ENCODE results near the gene WDR62.
A peak's percentile ranks its signal among the peaks of the same experiment; 100 is the strongest.

Gene WDR62

GRCh38 chr19:36103842-36104552 lies 49.3 kb downstream of the WDR62 start:
- Histone ChIP-seq H3K27me3 (ENCODE audit: control insufficient read depth, insufficient read depth, low read length) (no peaks in the 10 kb centered on the region), H3K4me3 (ENCODE audit: low read length) (no peak overlapping the region), H3K9me3 (replicated peaks; ENCODE audit: low read length) (no peaks in the 10 kb centered on the region), H3K36me3 (ENCODE audit: insufficient read depth, low read length) (peaks cover 27% of the 10 kb centered on the region), H3K4me1 (ENCODE audit: control insufficient read depth, insufficient read depth, low read length) (no peaks in the 10 kb centered on the region), H3K4me2 (ENCODE audit: low read length) (no peak overlapping the region), H3K9ac (ENCODE audit: low read depth, low read length) (no peak overlapping the region)

DNA sequence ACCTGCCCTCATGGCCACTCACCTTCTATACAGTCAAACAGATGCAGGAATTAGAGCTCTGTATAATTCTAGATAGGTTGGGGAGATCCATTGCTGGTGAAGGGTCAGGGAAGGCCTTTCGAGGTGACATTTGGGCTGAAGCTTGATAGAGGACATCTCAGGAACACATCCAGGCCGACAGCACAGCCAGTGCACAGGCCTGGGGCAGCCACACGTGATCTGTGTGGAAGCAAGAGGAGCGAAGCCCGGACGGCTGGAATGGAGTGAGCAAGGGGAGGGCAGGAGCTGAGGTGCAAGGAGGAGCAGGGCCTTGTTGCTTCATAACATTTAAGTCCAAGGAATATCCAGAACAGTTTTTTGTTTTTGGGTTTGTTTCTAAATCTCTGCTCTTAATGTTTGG lies 51.7 kb downstream of the WDR62 start:
- no peaks in the 10 kb centered on the region for H3K9me3 ChIP-seq (replicated peaks; ENCODE audit: low read length)
- H3K27me3 ChIP-seq (ENCODE audit: control insufficient read depth, insufficient read depth, low read length): no peaks in the 10 kb centered on the region
- peaks cover 27% of the 10 kb centered on the region for H3K36me3 ChIP-seq (ENCODE audit: insufficient read depth, low read length)
- no peak overlapping the region for H3K4me3 ChIP-seq (ENCODE audit: low read length)
- no peak overlapping the region for H3K9ac ChIP-seq (ENCODE audit: low read depth, low read length)
- H3K4me1 ChIP-seq (ENCODE audit: control insufficient read depth, insufficient read depth, low read length): peaks cover under 1% of the 10 kb centered on the region
- no peak overlapping the region for H3K4me2 ChIP-seq (ENCODE audit: low read length)

- no peak overlapping the region for H3K4me3 ChIP-seq (ENCODE audit: low read length)
- H3K9ac ChIP-seq (ENCODE audit: low read depth, low read length): no peak overlapping the region
- no peaks in the 10 kb centered on the region for H3K27me3 ChIP-seq (ENCODE audit: control insufficient read depth, insufficient read depth, low read length)
- peaks cover 5% of the 10 kb centered on the region for H3K4me1 ChIP-seq (ENCODE audit: control insufficient read depth, insufficient read depth, low read length)
- peaks cover 27% of the 10 kb centered on the region for H3K36me3 ChIP-seq (ENCODE audit: insufficient read depth, low read length)
- H3K4me2 ChIP-seq (ENCODE audit: low read length): no peak overlapping the region
- H3K9me3 ChIP-seq (replicated peaks; ENCODE audit: low read length): no peaks in the 10 kb centered on the region
These were observed 52.3 kb downstream of the WDR62 start for GRCh38 chr19:36106991-36107390.

- Histone ChIP-seq H3K4me1 (ENCODE audit: control insufficient read depth, insufficient read depth, low read length) (peaks cover 11% of the 10 kb centered on the region), H3K9me3 (replicated peaks; ENCODE audit: low read length) (no peaks in the 10 kb centered on the region), H3K4me2 (ENCODE audit: low read length) (no peak overlapping the region), H3K9ac (ENCODE audit: low read depth, low read length) (no peak overlapping the region), H3K27me3 (ENCODE audit: control insufficient read depth, insufficient read depth, low read length) (no peaks in the 10 kb centered on the region), H3K4me3 (ENCODE audit: low read length) (no peak overlapping the region), H3K36me3 (ENCODE audit: insufficient read depth, low read length) (peaks cover 28% of the 10 kb centered on the region)
These were observed 54.0 kb downstream of the WDR62 start for GRCh38 chr19:36108684-36109083.

DNA sequence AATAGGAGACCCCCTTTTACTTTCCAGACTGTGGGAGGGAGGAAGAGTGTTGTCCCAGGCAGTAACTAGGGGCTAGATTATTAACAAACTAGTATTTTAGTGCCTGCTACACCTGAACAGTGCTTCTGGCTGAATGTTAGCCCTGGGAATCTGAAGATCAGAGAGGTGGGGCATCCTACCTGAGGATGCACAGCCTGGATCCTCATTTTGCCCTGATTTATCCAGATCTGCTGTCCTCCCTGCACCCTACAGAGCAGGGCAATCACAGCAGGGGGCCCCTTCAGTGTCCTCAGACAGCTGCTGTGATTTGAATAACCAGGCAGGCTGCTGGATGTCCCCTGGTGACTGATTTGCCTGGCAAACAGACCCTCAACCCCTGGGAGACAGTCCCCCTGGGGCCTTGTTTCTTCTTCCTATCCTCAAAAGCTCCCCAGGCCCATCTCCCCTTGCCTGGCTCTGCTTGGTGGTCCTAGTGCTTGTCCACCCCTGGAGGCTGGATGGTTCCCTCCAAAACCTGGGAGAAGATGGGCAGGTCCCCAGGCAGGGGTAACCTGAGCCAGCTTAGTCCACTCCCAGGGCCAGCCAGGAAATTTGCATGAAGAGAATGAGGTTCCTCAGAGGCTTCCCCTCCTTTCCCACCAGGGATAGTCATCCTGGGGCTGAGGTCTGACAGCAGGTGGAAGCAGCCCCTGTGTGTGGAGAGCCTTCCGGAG lies 55.9 kb downstream of the WDR62 start, which contains the start of gene OVOL3:
Gene OVOL3 (plus strand): TSS at position 657 of the 713 bp plus-strand sequence. CDS start 60 bp downstream, outside the sequence.
- Histone ChIP-seq H3K9me3 (replicated peaks; ENCODE audit: low read length) (no peaks in the 10 kb centered on the region), H3K4me1 (ENCODE audit: control insufficient read depth, insufficient read depth, low read length) (peaks cover 16% of the 10 kb centered on the region), H3K9ac (ENCODE audit: low read depth, low read length) (no peak within 1 kb of the TSS), H3K27me3 (ENCODE audit: control insufficient read depth, insufficient read depth, low read length) (no peaks in the 10 kb centered on the region), H3K36me3 (ENCODE audit: insufficient read depth, low read length) (peaks cover 16% of the 10 kb centered on the region), H3K4me2 (ENCODE audit: low read length) (no peak within 1 kb of the TSS), H3K4me3 (ENCODE audit: low read length) (no peak within 1 kb of the TSS)

GRCh38 chr19:36111200-36111539 lies 56.5 kb downstream of the WDR62 start:
- Histone ChIP-seq H3K36me3 (ENCODE audit: insufficient read depth, low read length) (peaks cover 16% of the 10 kb centered on the region), H3K4me2 (ENCODE audit: low read length) (no peak overlapping the region), H3K9me3 (replicated peaks; ENCODE audit: low read length) (no peaks in the 10 kb centered on the region), H3K4me1 (ENCODE audit: control insufficient read depth, insufficient read depth, low read length) (peaks cover 19% of the 10 kb centered on the region), H3K27me3 (ENCODE audit: control insufficient read depth, insufficient read depth, low read length) (no peaks in the 10 kb centered on the region), H3K4me3 (ENCODE audit: low read length) (no peak overlapping the region), H3K9ac (ENCODE audit: low read depth, low read length) (no peak overlapping the region)

GRCh38 chr19:36112678-36113077 lies 58.0 kb downstream of the WDR62 start:
- H3K9me3 ChIP-seq (replicated peaks; ENCODE audit: low read length): no peaks in the 10 kb centered on the region
- no peak overlapping the region for H3K4me2 ChIP-seq (ENCODE audit: low read length)
- H3K4me1 ChIP-seq (ENCODE audit: control insufficient read depth, insufficient read depth, low read length): peaks cover 25% of the 10 kb centered on the region
- no peaks in the 10 kb centered on the region for H3K27me3 ChIP-seq (ENCODE audit: control insufficient read depth, insufficient read depth, low read length)
- no peak overlapping the region for H3K9ac ChIP-seq (ENCODE audit: low read depth, low read length)
- no peak overlapping the region for H3K4me3 ChIP-seq (ENCODE audit: low read length)
- H3K36me3 ChIP-seq (ENCODE audit: insufficient read depth, low read length): peaks cover 21% of the 10 kb centered on the region

GRCh38 chr19:36113425-36113824 lies 58.7 kb downstream of the WDR62 start:
- H3K4me2 ChIP-seq (ENCODE audit: low read length): peak overlapping the region; percentile 96
- no peaks in the 10 kb centered on the region for H3K9me3 ChIP-seq (replicated peaks; ENCODE audit: low read length)
- peaks cover 27% of the 10 kb centered on the region for H3K36me3 ChIP-seq (ENCODE audit: insufficient read depth, low read length)
- peaks cover 25% of the 10 kb centered on the region for H3K4me1 ChIP-seq (ENCODE audit: control insufficient read depth, insufficient read depth, low read length)
- H3K4me3 ChIP-seq (ENCODE audit: low read length): peak overlapping the region; percentile 84
- H3K9ac ChIP-seq (ENCODE audit: low read depth, low read length): peak overlapping the region; percentile 86
- no peaks in the 10 kb centered on the region for H3K27me3 ChIP-seq (ENCODE audit: control insufficient read depth, insufficient read depth, low read length)

DNA sequence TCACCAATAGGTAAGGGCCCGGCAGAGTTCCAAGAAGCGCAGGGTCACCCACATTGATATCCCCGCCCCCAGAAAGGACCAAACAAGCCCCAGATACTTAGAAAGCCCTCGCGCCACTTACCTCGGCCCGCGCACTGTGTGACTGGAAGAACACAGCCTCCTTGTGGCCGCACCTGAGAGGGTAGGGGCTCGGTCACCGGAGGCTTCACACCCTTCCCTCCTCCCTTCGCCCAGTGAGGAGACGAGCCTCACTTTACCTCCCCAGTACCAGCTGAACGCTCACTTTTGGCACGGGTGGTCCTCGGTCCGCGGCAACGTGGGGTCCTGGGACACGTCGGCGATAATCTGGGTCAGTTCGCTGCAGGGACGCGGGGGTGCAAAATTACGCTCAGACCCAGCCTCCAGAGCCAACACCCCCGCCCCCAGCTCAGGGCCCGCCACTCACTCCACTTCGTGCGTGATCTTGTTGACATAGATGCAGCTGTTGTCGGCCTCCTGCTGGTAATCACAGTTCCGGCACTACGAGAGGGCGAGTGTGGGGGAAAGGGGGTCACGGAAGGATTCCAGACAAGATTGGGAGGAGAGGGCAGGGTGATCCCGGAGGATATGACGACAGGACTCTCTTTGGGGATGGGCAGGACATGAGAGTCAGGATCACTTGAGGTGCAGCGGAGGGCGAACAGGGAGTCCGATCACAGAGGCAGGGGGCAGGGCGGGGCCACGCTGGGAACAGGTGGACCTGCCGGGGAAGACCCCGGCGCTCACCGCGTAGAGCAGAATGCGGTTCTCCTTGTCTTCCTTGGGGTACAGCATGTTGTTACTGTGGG lies 59.4 kb downstream of the WDR62 start:
- Histone ChIP-seq H3K36me3 (ENCODE audit: insufficient read depth, low read length) (peaks cover 31% of the 10 kb centered on the region), H3K4me2 (ENCODE audit: low read length) (peak overlapping the region; percentile 96), H3K9ac (ENCODE audit: low read depth, low read length) (peak overlapping the region; percentile 86), H3K27me3 (ENCODE audit: control insufficient read depth, insufficient read depth, low read length) (no peaks in the 10 kb centered on the region), H3K9me3 (replicated peaks; ENCODE audit: low read length) (no peaks in the 10 kb centered on the region), H3K4me1 (ENCODE audit: control insufficient read depth, insufficient read depth, low read length) (peaks cover 25% of the 10 kb centered on the region), H3K4me3 (ENCODE audit: low read length) (peak overlapping the region; percentile 84)

DNA sequence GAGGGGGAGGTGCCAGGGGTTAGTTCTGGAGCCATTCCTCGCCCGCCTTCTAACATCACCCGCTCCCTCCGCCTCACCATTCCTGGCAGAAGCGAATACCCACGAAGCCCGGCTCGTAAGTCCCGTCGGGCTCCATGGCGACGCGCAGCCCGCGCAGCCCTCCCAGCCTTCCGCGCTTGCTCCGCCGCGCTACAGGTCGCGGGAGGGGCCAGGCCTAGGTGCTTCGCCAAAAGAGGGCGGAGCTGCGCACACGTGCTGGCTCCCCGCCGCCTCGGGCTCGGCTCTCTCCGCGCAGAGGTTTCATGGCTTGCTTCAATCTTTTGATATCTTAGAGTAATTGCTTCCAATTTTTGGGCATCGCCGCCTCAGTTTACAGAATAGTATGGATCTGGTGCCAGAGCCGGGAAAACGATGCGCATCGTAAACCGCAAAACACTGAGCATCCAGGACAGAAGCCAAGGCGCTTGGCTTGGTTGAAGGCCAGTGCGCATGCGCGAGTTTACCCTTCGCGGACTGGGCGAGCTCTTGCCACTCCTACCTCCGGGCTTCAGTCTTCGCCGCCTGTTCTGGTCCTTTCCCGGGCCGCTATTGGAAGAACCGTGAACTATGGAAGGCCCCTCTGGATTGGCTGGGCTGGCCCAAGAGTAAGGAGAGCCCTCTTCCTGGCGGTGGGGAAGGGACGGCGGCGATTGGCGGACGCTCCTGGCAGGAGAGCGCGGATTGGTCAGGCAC lies 60.2 kb downstream of the WDR62 start, which contains the start of gene POLR2I:
Gene POLR2I (minus strand): TSS at position 155 of the 732 bp plus-strand sequence. CDS start 19 bp downstream, at position 136.
- Histone ChIP-seq H3K36me3 (ENCODE audit: insufficient read depth, low read length) (peaks cover 37% of the 10 kb centered on the region), H3K4me3 (ENCODE audit: low read length) (peak within 1 kb of the TSS; percentile 91)

More for the DNA sequence above, 60.2 kb downstream of the WDR62 start, which contains the start of gene POLR2I:
- Histone ChIP-seq H3K9me3 (replicated peaks; ENCODE audit: low read length) (no peaks in the 10 kb centered on the region), H3K27me3 (ENCODE audit: control insufficient read depth, insufficient read depth, low read length) (no peaks in the 10 kb centered on the region), H3K9ac (ENCODE audit: low read depth, low read length) (peak within 1 kb of the TSS; percentile 86), H3K4me2 (ENCODE audit: low read length) (peak within 1 kb of the TSS; percentile 96), H3K4me1 (ENCODE audit: control insufficient read depth, insufficient read depth, low read length) (peaks cover 25% of the 10 kb centered on the region)

All from skeletal muscle satellite cell (primary cell).